NCI-H1105 treated with DMSO at 0.1 percent for 48 hours (cell line): Measurements from ENCODE around the gene SLC14A1.

ENCODE experiments used
- DNase-seq: peaks from one replicate; lab custom pipeline; 2025; lab: John Stamatoyannopoulos, UW

The SLC14A1 gene

GRCh38 chr18:45760462-45761036 lies 36.6 kb downstream of the SLC14A1 start:
- peak; percentile 11 for DNase-seq

- no peak for DNase-seq
Measured at GRCh38 chr18:45761512-45762114, 37.6 kb downstream of the SLC14A1 start.

- DNase-seq, result no peak
Measured at GRCh38 chr18:45764000-45764686, 40.2 kb downstream of the SLC14A1 start.

- no peak for DNase-seq
Measured at GRCh38 chr18:45765796-45766195, 41.8 kb downstream of the SLC14A1 start.

- no peak for DNase-seq
Measured at GRCh38 chr18:45771587-45772480, 47.9 kb downstream of the SLC14A1 start.

- no peak for DNase-seq
Measured at GRCh38 chr18:45774065-45774521, 50.1 kb downstream of the SLC14A1 start.

GRCh38 chr18:45775241-45775676 lies 51.3 kb downstream of the SLC14A1 start:
- no peak for DNase-seq

GRCh38 chr18:45775743-45776142 lies 51.8 kb downstream of the SLC14A1 start:
- no peak for DNase-seq

GRCh38 chr18:45777393-45777792 lies 53.4 kb downstream of the SLC14A1 start:
- DNase-seq, result no peak

GRCh38 chr18:45780568-45780967 lies 56.6 kb downstream of the SLC14A1 start:
- no peak for DNase-seq

- DNase-seq, result no peak
Measured at GRCh38 chr18:45782662-45783061, 58.7 kb downstream of the SLC14A1 start.

GRCh38 chr18:45783097-45784075 lies 59.4 kb downstream of the SLC14A1 start:
- DNase-seq, result no peak

GRCh38 chr18:45785134-45785533 lies 61.2 kb downstream of the SLC14A1 start:
- no peak for DNase-seq

- no peak for DNase-seq
Measured at GRCh38 chr18:45786941-45787340, 63.0 kb downstream of the SLC14A1 start.

GRCh38 chr18:45787346-45787745 lies 63.4 kb downstream of the SLC14A1 start:
- no peak for DNase-seq

GRCh38 chr18:45788861-45789260 lies 64.9 kb downstream of the SLC14A1 start:
- DNase-seq, result no peak

- DNase-seq, result no peak
Measured at GRCh38 chr18:45792506-45793263, 68.7 kb downstream of the SLC14A1 start.

GRCh38 chr18:45793264-45793965 lies 69.4 kb downstream of the SLC14A1 start:
- DNase-seq, result no peak

- DNase-seq, result no peak
Measured at GRCh38 chr18:45801416-45802004, 77.5 kb downstream of the SLC14A1 start.
